IPS-18c (cell line): ENCODE data around the gene MAEA.
"Not testable (repeated sequence)": the region's sequence is repeated elsewhere in the genome, so short reads cannot be mapped to it uniquely, and the experiment has no call there.

ENCODE experiments used
- H3K4me3 ChIP-seq: 2 replicates; pipeline ENCODE4 v1.7.0; 2013; ENCODE audit warnings: low read depth, mild to moderate bottlenecking, low read length, moderate library complexity; ENCODE audit not compliant: insufficient read depth
- H3K9me3 ChIP-seq: one replicate; pipeline ENCODE4 v1.6.1; 2013; ENCODE audit warnings: mild to moderate bottlenecking, low read length, moderate library complexity; ENCODE audit not compliant: control insufficient read depth, insufficient read depth

Gene MAEA

GRCh38 chr4:1372576-1372975 lies 82.9 kb downstream of the MAEA start:
- H3K4me3 ChIP-seq, H3K9me3 ChIP-seq: not testable (repeated sequence)

GRCh38 chr4:1373892-1374705 lies 84.4 kb downstream of the MAEA start:
- Histone ChIP-seq H3K4me3 (no peak overlapping the region), H3K9me3 (no peaks in the 10 kb centered on the region)

GRCh38 chr4:1374706-1375045 lies 85.0 kb downstream of the MAEA start:
- no peak overlapping the region for H3K4me3 ChIP-seq
- no peaks in the 10 kb centered on the region for H3K9me3 ChIP-seq

- Histone ChIP-seq H3K9me3 (no peaks in the 10 kb centered on the region), H3K4me3 (no peak overlapping the region)
These were observed 85.5 kb downstream of the MAEA start for GRCh38 chr4:1375051-1375721.

GRCh38 chr4:1375761-1376322 lies 86.2 kb downstream of the MAEA start:
- H3K9me3 ChIP-seq = no peaks in the 10 kb centered on the region
- H3K4me3 ChIP-seq = no peak overlapping the region

- Histone ChIP-seq H3K9me3 (no peaks in the 10 kb centered on the region), H3K4me3 (no peak overlapping the region)
These were observed 86.7 kb downstream of the MAEA start for GRCh38 chr4:1376391-1376840.

- Histone ChIP-seq H3K4me3 (no peak overlapping the region), H3K9me3 (no peaks in the 10 kb centered on the region)
These were observed 87.3 kb downstream of the MAEA start for GRCh38 chr4:1376841-1377605.

- Histone ChIP-seq H3K4me3 (no peak overlapping the region), H3K9me3 (no peaks in the 10 kb centered on the region)
These were observed 88.0 kb downstream of the MAEA start for GRCh38 chr4:1377606-1378261.

GRCh38 chr4:1378559-1379231 lies 89.0 kb downstream of the MAEA start:
- Histone ChIP-seq H3K9me3 (no peaks in the 10 kb centered on the region), H3K4me3 (no peak overlapping the region)

GRCh38 chr4:1379351-1379781 lies 89.7 kb downstream of the MAEA start:
- Histone ChIP-seq H3K9me3 (no peaks in the 10 kb centered on the region), H3K4me3 (no peak overlapping the region)

GRCh38 chr4:1379801-1380331 lies 90.2 kb downstream of the MAEA start:
- Histone ChIP-seq H3K4me3 (no peak overlapping the region), H3K9me3 (no peaks in the 10 kb centered on the region)

GRCh38 chr4:1380368-1381151 lies 90.9 kb downstream of the MAEA start:
- Histone ChIP-seq H3K9me3 (no peaks in the 10 kb centered on the region), H3K4me3 (no peak overlapping the region)

GRCh38 chr4:1381181-1381621 lies 91.5 kb downstream of the MAEA start:
- no peak overlapping the region for H3K4me3 ChIP-seq
- H3K9me3 ChIP-seq = no peaks in the 10 kb centered on the region

GRCh38 chr4:1381944-1382541 lies 92.4 kb downstream of the MAEA start:
- no peaks in the 10 kb centered on the region for H3K9me3 ChIP-seq

More at GRCh38 chr4:1381944-1382541, 92.4 kb downstream of the MAEA start:
- no peak overlapping the region for H3K4me3 ChIP-seq
